ENCODE measurements around the gene RTL10.

DNA sequence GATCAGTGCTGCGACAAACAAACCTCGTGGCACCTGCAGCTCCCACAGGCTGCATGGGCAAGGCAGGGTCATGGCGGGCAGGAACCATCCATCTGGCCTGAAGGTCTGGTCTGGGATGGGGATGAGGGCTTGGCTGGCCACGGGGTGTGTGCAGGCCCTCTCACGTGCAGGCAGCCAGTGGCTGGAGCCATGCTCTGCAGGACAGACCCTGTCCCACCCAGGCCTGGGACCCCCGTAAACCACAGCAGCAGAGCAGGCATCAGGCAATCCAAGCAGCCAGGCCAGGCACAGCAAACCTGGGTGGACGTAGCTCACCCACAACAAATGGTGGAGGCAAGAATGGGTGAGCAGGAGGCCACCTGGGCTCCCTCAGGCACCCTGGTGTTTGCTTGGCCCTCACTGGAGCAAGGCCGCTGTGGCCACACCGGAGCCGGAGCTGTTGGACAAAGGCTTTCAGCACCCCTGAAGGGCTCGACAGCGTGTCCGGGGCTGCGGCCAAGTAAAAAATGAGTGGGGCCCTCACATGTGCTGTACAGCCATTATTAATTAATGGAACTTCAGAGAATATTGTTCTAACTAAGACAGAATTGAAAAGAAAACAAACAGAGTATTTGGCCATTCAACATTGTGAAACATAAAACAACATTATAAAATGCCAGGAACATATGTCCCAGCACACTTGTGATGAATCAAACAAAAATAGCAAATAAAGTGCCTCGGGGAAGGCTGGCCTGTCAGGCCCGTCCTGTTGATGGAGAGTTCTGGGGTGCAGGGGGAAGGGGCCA is 24.0 kb upstream of the RTL10 start:
- TF ChIP-seq, protein P1, sequence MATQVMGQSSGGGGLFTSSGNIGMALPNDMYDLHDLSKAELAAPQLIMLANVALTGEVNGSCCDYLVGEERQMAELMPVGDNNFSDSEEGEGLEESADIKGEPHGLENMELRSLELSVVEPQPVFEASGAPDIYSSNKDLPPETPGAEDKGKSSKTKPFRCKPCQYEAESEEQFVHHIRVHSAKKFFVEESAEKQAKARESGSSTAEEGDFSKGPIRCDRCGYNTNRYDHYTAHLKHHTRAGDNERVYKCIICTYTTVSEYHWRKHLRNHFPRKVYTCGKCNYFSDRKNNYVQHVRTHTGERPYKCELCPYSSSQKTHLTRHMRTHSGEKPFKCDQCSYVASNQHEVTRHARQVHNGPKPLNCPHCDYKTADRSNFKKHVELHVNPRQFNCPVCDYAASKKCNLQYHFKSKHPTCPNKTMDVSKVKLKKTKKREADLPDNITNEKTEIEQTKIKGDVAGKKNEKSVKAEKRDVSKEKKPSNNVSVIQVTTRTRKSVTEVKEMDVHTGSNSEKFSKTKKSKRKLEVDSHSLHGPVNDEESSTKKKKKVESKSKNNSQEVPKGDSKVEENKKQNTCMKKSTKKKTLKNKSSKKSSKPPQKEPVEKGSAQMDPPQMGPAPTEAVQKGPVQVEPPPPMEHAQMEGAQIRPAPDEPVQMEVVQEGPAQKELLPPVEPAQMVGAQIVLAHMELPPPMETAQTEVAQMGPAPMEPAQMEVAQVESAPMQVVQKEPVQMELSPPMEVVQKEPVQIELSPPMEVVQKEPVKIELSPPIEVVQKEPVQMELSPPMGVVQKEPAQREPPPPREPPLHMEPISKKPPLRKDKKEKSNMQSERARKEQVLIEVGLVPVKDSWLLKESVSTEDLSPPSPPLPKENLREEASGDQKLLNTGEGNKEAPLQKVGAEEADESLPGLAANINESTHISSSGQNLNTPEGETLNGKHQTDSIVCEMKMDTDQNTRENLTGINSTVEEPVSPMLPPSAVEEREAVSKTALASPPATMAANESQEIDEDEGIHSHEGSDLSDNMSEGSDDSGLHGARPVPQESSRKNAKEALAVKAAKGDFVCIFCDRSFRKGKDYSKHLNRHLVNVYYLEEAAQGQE (IDR thresholded peaks at IDR 0.05; ENCODE audit: borderline replicate concordance) = no peak
- TF ChIP-seq, protein P2, sequence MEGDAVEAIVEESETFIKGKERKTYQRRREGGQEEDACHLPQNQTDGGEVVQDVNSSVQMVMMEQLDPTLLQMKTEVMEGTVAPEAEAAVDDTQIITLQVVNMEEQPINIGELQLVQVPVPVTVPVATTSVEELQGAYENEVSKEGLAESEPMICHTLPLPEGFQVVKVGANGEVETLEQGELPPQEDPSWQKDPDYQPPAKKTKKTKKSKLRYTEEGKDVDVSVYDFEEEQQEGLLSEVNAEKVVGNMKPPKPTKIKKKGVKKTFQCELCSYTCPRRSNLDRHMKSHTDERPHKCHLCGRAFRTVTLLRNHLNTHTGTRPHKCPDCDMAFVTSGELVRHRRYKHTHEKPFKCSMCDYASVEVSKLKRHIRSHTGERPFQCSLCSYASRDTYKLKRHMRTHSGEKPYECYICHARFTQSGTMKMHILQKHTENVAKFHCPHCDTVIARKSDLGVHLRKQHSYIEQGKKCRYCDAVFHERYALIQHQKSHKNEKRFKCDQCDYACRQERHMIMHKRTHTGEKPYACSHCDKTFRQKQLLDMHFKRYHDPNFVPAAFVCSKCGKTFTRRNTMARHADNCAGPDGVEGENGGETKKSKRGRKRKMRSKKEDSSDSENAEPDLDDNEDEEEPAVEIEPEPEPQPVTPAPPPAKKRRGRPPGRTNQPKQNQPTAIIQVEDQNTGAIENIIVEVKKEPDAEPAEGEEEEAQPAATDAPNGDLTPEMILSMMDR (IDR thresholded peaks at IDR 0.05; ENCODE audit: poor library complexity, severe bottlenecking) = no peak
- TF ChIP-seq EZH2 (IDR thresholded peaks at IDR 0.05; ENCODE audit: borderline replicate concordance, insufficient read depth, low read length, poor library complexity, severe bottlenecking) (no peak), RAD21 (conservative IDR thresholded peaks at IDR 0.05) (no peak), MXI1 (conservative IDR thresholded peaks at IDR 0.05; ENCODE audit: poor library complexity, severe bottlenecking) (no peak), POLR2AphosphoS5 (IDR thresholded peaks at IDR 0.05) (no peak)
